Heart right ventricle (tissue), 16 donors: ENCODE results near the gene GNPTG. TPM values are rescaled to one million over a fixed set of nuclear protein-coding genes. Genes with fewer than 3 reads are reported as not detected.

Experiments
- ATAC-seq, 8 donors: fragments of 200-7000 bp; cut with Tn5 transposase; one replicate each; pipeline ENCODE4 v1.9.1; 2020; ENCODE audit warnings: mild to moderate bottlenecking in 8 of 8, moderate library complexity in 8 of 8, moderate number of reproducible peaks in 1 of 8
- DNase-seq, 2 donors: peaks; one replicate each; pipeline ENCODE4 v3.0.0-alpha.2; 2020
- H3K27ac ChIP-seq, 10 donors: fragments of 200-600 bp; sonication (generic) in 2 of 10; one replicate each; pipeline versions ENCODE4 v1.5.0 to v1.8.0; 2020 to 2022; ENCODE audit warnings: mild to moderate bottlenecking in 3 of 10
- H3K27me3 ChIP-seq, 7 donors: fragments of 200-600 bp; one replicate each; pipeline ENCODE4 v1.8.0; 2021 to 2022; ENCODE audit warnings: mild to moderate bottlenecking in 2 of 7
- H3K36me3 ChIP-seq, 9 donors: fragments of 200-600 bp; sonication (generic) in 1 of 9; one replicate each; pipeline versions ENCODE4 v1.5.0 to v1.8.0; 2020 to 2022; ENCODE audit warnings: mild to moderate bottlenecking in 2 of 9
- H3K4me1 ChIP-seq, 9 donors: fragments of 200-600 bp; sonication (generic) in 1 of 9; one replicate each; pipeline versions ENCODE4 v1.5.0 to v1.8.0; 2020 to 2022; ENCODE audit warnings: mild to moderate bottlenecking in 4 of 9
- H3K4me3 ChIP-seq, 10 donors: fragments of 200-600 bp; sonication (generic) in 2 of 10; one replicate each; pipeline versions ENCODE4 v1.5.0 to v1.8.0; 2020 to 2022; ENCODE audit warnings: mild to moderate bottlenecking in 7 of 10, moderate library complexity in 2 of 10
- H3K9me3 ChIP-seq, 11 donors: fragments of 200-600 bp in 10 of 11; sonication (generic) in 2 of 11; one replicate each; pipeline versions ENCODE4 v1.5.0 to v1.8.0; 2013 to 2022; ENCODE audit warnings: mild to moderate bottlenecking in 2 of 11, control low read depth in 1 of 11, moderate library complexity in 1 of 11
- CTCF ChIP-seq, 9 donors: fragments of 200-600 bp; sonication (generic) in 2 of 9; IDR thresholded peaks; one replicate each; pipeline versions ENCODE4 v1.5.0 to v1.8.0; 2021 to 2022; ENCODE audit warnings: antibody characterized with exemption in 9 of 9, mild to moderate bottlenecking in 5 of 9, moderate library complexity in 1 of 9
- WGBS, 2 donors: extraction: QIAGEN DNeasy Blood & Tissue Kit; methylation state at CpG; one replicate each; pipeline ENCODE4 v1.1.7; 2013; ENCODE audit warnings: inconsistent platforms in 1 of 2; 5-methylcytosine and 5-hydroxymethylcytosine counted together
- intact Hi-C, 10 donors: fragments of 100-400 bp; cut with DNase I; formaldehyde crosslinking; loops; one replicate each; pipeline versions ENCODE4 v1.11.1 to v1.14.2; 2022
- polyA plus RNA-seq, 2 donors: library from polyadenylated mRNA; stranded (reverse); fragments of 200-250 nt; gene quantifications; one replicate each; pipeline ENCODE4 v1.2.3, GENCODE V29; 2013
- total RNA-seq, 10 donors: library from RNA; stranded (reverse); fragmentation: NEBNext Ultra II Directional in 3 of 10; extraction: Animal tissue kit (Norgen Biotek cat#: 25700) in 3 of 10; gene quantifications; one replicate each; pipeline versions ENCODE4 v1.2.1 to v1.2.4, GENCODE V29; 2021 to 2023
- donor health status: Arrhythmogenic right ventricular cardiomyopathy.
- donor health status: ischemic (EF 13 %, LVEDD 7.1; RV severe dilation, severe dysfunction).
- donor health status: healthy with polysubstance abuse.
- donor health status: DM: no; HTN: yes; CAD: no.
- donor health status: DM: no; HTN: no; CAD: no.
- donor health status: ischemic (EF 25% LVEDD 6.9; RV normal size, moderate dysfunction).
- donor health status: ischemic (EF 25% LVEDD 5.7; RV mildly dilated, moderate dysfunction).
- donor health status: healthy.
- donor health status: DM: yes; HTN: yes; CAD: no.
- donor health status: Ischemic cardiomyopathy.
- donor health status: ischemic (EF 35%, LVEDD 5.7; RV mildly dilated, moderate dysfunction).
- donor health status: nonischemic (EF 11% LVEDD 7.7; RV severe dilation, severe dysfunction).
- donor health status: DM: yes; HTN: yes; CAD: no.
- donor health status: PGD.
- donor health status: ischemic (EF 29% LVEDD 5.4; RV normal size, mild dysfunction).
- donor health status: nonischemic (EF 23%, LVEDD 6.1; RV moderate dilation, normal function).

GNPTG gene
- total and polyA plus RNA-seq, 12 donors = 24.8 to 56.3 (median 31.8) TPM

GRCh38 chr16:1312903-1313302, 38.8 kb upstream of the GNPTG start:
- Histone ChIP-seq H3K9me3 (no peaks in the 10 kb centered on the region), H3K27ac (peak overlapping the region in 7 of 10 donors; percentile 73 to 100 (median 98)), H3K27me3 (no peaks in the 10 kb centered on the region), H3K4me1 (peaks cover 21 to 45% (median 35%) of the 10 kb centered on the region in 9 donors), H3K4me3 (peak overlapping the region in 2 of 10 donors; percentile 87 to 99), H3K36me3 (peaks cover 0 to 60% (median 38%) of the 10 kb centered on the region in 9 donors)
- WGBS, 2 donors = 80% methylated on average over 15 of the region's 15 CpGs
- DNase-seq (no peak), ATAC-seq (no peak)
- intact Hi-C loops = loop anchor here in 2 of 10 donors (5.0 to 10.0 kb wide), 3 partner anchors 39 to 99 kb away; partner anchors contain the start of genes GNPTG (in 1 of the 2), TSR3 (in 1 of the 2) and UNKL (in 1 of the 2)
- no peak for TF ChIP-seq CTCF (IDR thresholded peaks at IDR 0.05)

GRCh38 chr16:1313721-1314369, 37.9 kb upstream of the GNPTG start:
- 86 to 87% methylated on average over 38 of the region's 38 CpGs for WGBS, 2 donors
- Histone ChIP-seq H3K9me3 (no peaks in the 10 kb centered on the region), H3K4me3 (no peak overlapping the region), H3K27ac (peak overlapping the region in 1 of 10 donors; percentile 98), H3K36me3 (peaks cover 0 to 70% (median 47%) of the 10 kb centered on the region in 9 donors), H3K4me1 (peaks cover 21 to 45% (median 35%) of the 10 kb centered on the region in 9 donors), H3K27me3 (no peaks in the 10 kb centered on the region)
- intact Hi-C loops = loop anchor here in 2 of 10 donors (5.0 to 10.0 kb wide), 3 partner anchors 38 to 98 kb away; partner anchors contain the start of genes GNPTG (in 1 of the 2), TSR3 (in 1 of the 2) and UNKL (in 1 of the 2)
- ATAC-seq (no peak), DNase-seq (no peak)
- TF ChIP-seq CTCF (IDR thresholded peaks at IDR 0.05) = no peak

- DNase-seq = no peak
- peaks cover 0 to 77% (median 54%) of the 10 kb centered on the region in 9 donors for H3K36me3 ChIP-seq
- H3K27ac ChIP-seq = no peak overlapping the region
- ATAC-seq = no peak
- no peak for TF ChIP-seq CTCF (IDR thresholded peaks at IDR 0.05)
- WGBS, 2 donors = 86 to 88% methylated on average over 28 of the region's 28 CpGs
- intact Hi-C loops = loop anchor here in 2 of 10 donors (5.0 to 10.0 kb wide), 3 partner anchors 38 to 98 kb away; partner anchors contain the start of genes GNPTG (in 1 of the 2), TSR3 (in 1 of the 2) and UNKL (in 1 of the 2)
- no peaks in the 10 kb centered on the region for H3K9me3 ChIP-seq
- no peak overlapping the region for H3K4me3 ChIP-seq
- H3K4me1 ChIP-seq = peaks cover 21 to 45% (median 35%) of the 10 kb centered on the region in 9 donors
- H3K27me3 ChIP-seq = no peaks in the 10 kb centered on the region
Observed at GRCh38 chr16:1314399-1315068, 37.2 kb upstream of the GNPTG start.
